ENCODE measurements around the gene PCSK5.
"Not testable (repeated sequence)": the region's sequence is repeated elsewhere in the genome, so short reads cannot be mapped to it uniquely, and the experiment has no call there.

The PCSK5 gene

GRCh38 chr9:76319466-76319865 lies 429.0 kb downstream of the PCSK5 start:
- not testable (repeated sequence) for H3K9ac ChIP-seq (ENCODE audit: low read length in 2 of 2); H3K27me3 ChIP-seq (ENCODE audit: control insufficient read depth in 1 of 2, insufficient read depth in 2 of 2, low read length in 2 of 2); H3K4me1 ChIP-seq (ENCODE audit: control insufficient read depth, insufficient read depth, low read length); H3K27ac ChIP-seq (ENCODE audit: low read length); H3K36me3 ChIP-seq (ENCODE audit: control insufficient read depth in 2 of 2, insufficient read depth in 2 of 2, low read length in 2 of 2); H3K9me3 ChIP-seq (ENCODE audit: control insufficient read depth in 2 of 2, low read length in 2 of 2); H3K4me3 ChIP-seq (ENCODE audit: low read length in 2 of 2)

GRCh38 chr9:76321195-76321828 lies 430.8 kb downstream of the PCSK5 start:
- H3K4me1 ChIP-seq (ENCODE audit: control insufficient read depth, insufficient read depth, low read length), result no peaks in the 10 kb centered on the region
- H3K4me3 ChIP-seq (ENCODE audit: low read length in 2 of 2), result no peak overlapping the region
- H3K9me3 ChIP-seq (ENCODE audit: control insufficient read depth in 2 of 2, low read length in 2 of 2), result no peaks in the 10 kb centered on the region
- no peaks in the 10 kb centered on the region for H3K36me3 ChIP-seq (ENCODE audit: control insufficient read depth in 2 of 2, insufficient read depth in 2 of 2, low read length in 2 of 2)
- no peak overlapping the region for H3K27ac ChIP-seq (ENCODE audit: low read length)
- no peak overlapping the region for H3K9ac ChIP-seq (ENCODE audit: low read length in 2 of 2)
- H3K27me3 ChIP-seq (ENCODE audit: control insufficient read depth in 1 of 2, insufficient read depth in 2 of 2, low read length in 2 of 2), result no peaks in the 10 kb centered on the region

GRCh38 chr9:76322810-76323209 lies 432.3 kb downstream of the PCSK5 start:
- no peaks in the 10 kb centered on the region for H3K4me1 ChIP-seq (ENCODE audit: control insufficient read depth, insufficient read depth, low read length)
- no peak overlapping the region for H3K9ac ChIP-seq (ENCODE audit: low read length in 2 of 2)
- H3K9me3 ChIP-seq (ENCODE audit: control insufficient read depth in 2 of 2, low read length in 2 of 2), result no peaks in the 10 kb centered on the region
- H3K27me3 ChIP-seq (ENCODE audit: control insufficient read depth in 1 of 2, insufficient read depth in 2 of 2, low read length in 2 of 2), result no peaks in the 10 kb centered on the region
- no peak overlapping the region for H3K4me3 ChIP-seq (ENCODE audit: low read length in 2 of 2)
- no peak overlapping the region for H3K27ac ChIP-seq (ENCODE audit: low read length)
- H3K36me3 ChIP-seq (ENCODE audit: control insufficient read depth in 2 of 2, insufficient read depth in 2 of 2, low read length in 2 of 2), result no peaks in the 10 kb centered on the region

- Histone ChIP-seq H3K9ac (ENCODE audit: low read length in 2 of 2) (no peak overlapping the region), H3K36me3 (ENCODE audit: control insufficient read depth in 2 of 2, insufficient read depth in 2 of 2, low read length in 2 of 2) (no peaks in the 10 kb centered on the region), H3K9me3 (ENCODE audit: control insufficient read depth in 2 of 2, low read length in 2 of 2) (no peaks in the 10 kb centered on the region), H3K27ac (ENCODE audit: low read length) (no peak overlapping the region), H3K4me1 (ENCODE audit: control insufficient read depth, insufficient read depth, low read length) (no peaks in the 10 kb centered on the region), H3K27me3 (ENCODE audit: control insufficient read depth in 1 of 2, insufficient read depth in 2 of 2, low read length in 2 of 2) (no peaks in the 10 kb centered on the region), H3K4me3 (ENCODE audit: low read length in 2 of 2) (no peak overlapping the region)
Measured at GRCh38 chr9:76323490-76323889, 433.0 kb downstream of the PCSK5 start.

GRCh38 chr9:76324030-76324429 lies 433.6 kb downstream of the PCSK5 start:
- H3K4me1 ChIP-seq (ENCODE audit: control insufficient read depth, insufficient read depth, low read length); H3K4me3 ChIP-seq (ENCODE audit: low read length in 2 of 2); H3K9me3 ChIP-seq (ENCODE audit: control insufficient read depth in 2 of 2, low read length in 2 of 2); H3K27ac ChIP-seq (ENCODE audit: low read length); H3K27me3 ChIP-seq (ENCODE audit: control insufficient read depth in 1 of 2, insufficient read depth in 2 of 2, low read length in 2 of 2); H3K9ac ChIP-seq (ENCODE audit: low read length in 2 of 2); H3K36me3 ChIP-seq (ENCODE audit: control insufficient read depth in 2 of 2, insufficient read depth in 2 of 2, low read length in 2 of 2): not testable (repeated sequence)

GRCh38 chr9:76330034-76330433 lies 439.6 kb downstream of the PCSK5 start:
- no peaks in the 10 kb centered on the region for H3K36me3 ChIP-seq (ENCODE audit: control insufficient read depth in 2 of 2, insufficient read depth in 2 of 2, low read length in 2 of 2)

GRCh38 chr9:76333388-76333787 lies 442.9 kb downstream of the PCSK5 start:
- Histone ChIP-seq H3K36me3 (ENCODE audit: control insufficient read depth in 2 of 2, insufficient read depth in 2 of 2, low read length in 2 of 2) (no peaks in the 10 kb centered on the region), H3K4me1 (ENCODE audit: control insufficient read depth, insufficient read depth, low read length) (no peaks in the 10 kb centered on the region), H3K9ac (ENCODE audit: low read length in 2 of 2) (no peak overlapping the region), H3K27me3 (ENCODE audit: control insufficient read depth in 1 of 2, insufficient read depth in 2 of 2, low read length in 2 of 2) (peaks cover 0 to 4% of the 10 kb centered on the region in 2 donors), H3K4me3 (ENCODE audit: low read length in 2 of 2) (no peak overlapping the region), H3K27ac (ENCODE audit: low read length) (no peak overlapping the region), H3K9me3 (ENCODE audit: control insufficient read depth in 2 of 2, low read length in 2 of 2) (peaks cover 0 to 2% of the 10 kb centered on the region in 2 donors)

More at GRCh38 chr9:76330034-76330433, 439.6 kb downstream of the PCSK5 start:
- Histone ChIP-seq H3K4me1 (ENCODE audit: control insufficient read depth, insufficient read depth, low read length) (no peaks in the 10 kb centered on the region), H3K9ac (ENCODE audit: low read length in 2 of 2) (no peak overlapping the region), H3K4me3 (ENCODE audit: low read length in 2 of 2) (no peak overlapping the region), H3K9me3 (ENCODE audit: control insufficient read depth in 2 of 2, low read length in 2 of 2) (peaks cover 0 to 2% of the 10 kb centered on the region in 2 donors), H3K27me3 (ENCODE audit: control insufficient read depth in 1 of 2, insufficient read depth in 2 of 2, low read length in 2 of 2) (peaks cover 0 to 4% of the 10 kb centered on the region in 2 donors), H3K27ac (ENCODE audit: low read length) (no peak overlapping the region)

- Histone ChIP-seq H3K9me3 (ENCODE audit: control insufficient read depth in 2 of 2, low read length in 2 of 2) (peaks cover 0 to 2% of the 10 kb centered on the region in 2 donors), H3K4me1 (ENCODE audit: control insufficient read depth, insufficient read depth, low read length) (no peaks in the 10 kb centered on the region), H3K36me3 (ENCODE audit: control insufficient read depth in 2 of 2, insufficient read depth in 2 of 2, low read length in 2 of 2) (no peaks in the 10 kb centered on the region), H3K27ac (ENCODE audit: low read length) (no peak overlapping the region), H3K4me3 (ENCODE audit: low read length in 2 of 2) (no peak overlapping the region), H3K27me3 (ENCODE audit: control insufficient read depth in 1 of 2, insufficient read depth in 2 of 2, low read length in 2 of 2) (peaks cover 0 to 4% of the 10 kb centered on the region in 2 donors), H3K9ac (ENCODE audit: low read length in 2 of 2) (no peak overlapping the region)
Measured at GRCh38 chr9:76333964-76334363, 443.5 kb downstream of the PCSK5 start.

GRCh38 chr9:76336027-76336426 lies 445.6 kb downstream of the PCSK5 start:
- Histone ChIP-seq H3K4me1 (ENCODE audit: control insufficient read depth, insufficient read depth, low read length) (no peaks in the 10 kb centered on the region), H3K9me3 (ENCODE audit: control insufficient read depth in 2 of 2, low read length in 2 of 2) (no peaks in the 10 kb centered on the region), H3K36me3 (ENCODE audit: control insufficient read depth in 2 of 2, insufficient read depth in 2 of 2, low read length in 2 of 2) (no peaks in the 10 kb centered on the region), H3K9ac (ENCODE audit: low read length in 2 of 2) (no peak overlapping the region), H3K4me3 (ENCODE audit: low read length in 2 of 2) (no peak overlapping the region), H3K27me3 (ENCODE audit: control insufficient read depth in 1 of 2, insufficient read depth in 2 of 2, low read length in 2 of 2) (peaks cover 0 to 4% of the 10 kb centered on the region in 2 donors), H3K27ac (ENCODE audit: low read length) (no peak overlapping the region)

- Histone ChIP-seq H3K27me3 (ENCODE audit: control insufficient read depth in 1 of 2, insufficient read depth in 2 of 2, low read length in 2 of 2) (no peaks in the 10 kb centered on the region), H3K9ac (ENCODE audit: low read length in 2 of 2) (no peak overlapping the region), H3K4me3 (ENCODE audit: low read length in 2 of 2) (no peak overlapping the region), H3K9me3 (ENCODE audit: control insufficient read depth in 2 of 2, low read length in 2 of 2) (no peaks in the 10 kb centered on the region), H3K36me3 (ENCODE audit: control insufficient read depth in 2 of 2, insufficient read depth in 2 of 2, low read length in 2 of 2) (no peaks in the 10 kb centered on the region), H3K27ac (ENCODE audit: low read length) (no peak overlapping the region), H3K4me1 (ENCODE audit: control insufficient read depth, insufficient read depth, low read length) (no peaks in the 10 kb centered on the region)
Measured at GRCh38 chr9:76338418-76338817, 447.9 kb downstream of the PCSK5 start.

GRCh38 chr9:76341616-76342015 lies 451.1 kb downstream of the PCSK5 start:
- Histone ChIP-seq H3K27me3 (ENCODE audit: control insufficient read depth in 1 of 2, insufficient read depth in 2 of 2, low read length in 2 of 2) (no peaks in the 10 kb centered on the region), H3K9ac (ENCODE audit: low read length in 2 of 2) (no peak overlapping the region), H3K9me3 (ENCODE audit: control insufficient read depth in 2 of 2, low read length in 2 of 2) (no peaks in the 10 kb centered on the region), H3K4me1 (ENCODE audit: control insufficient read depth, insufficient read depth, low read length) (no peaks in the 10 kb centered on the region), H3K27ac (ENCODE audit: low read length) (no peak overlapping the region), H3K36me3 (ENCODE audit: control insufficient read depth in 2 of 2, insufficient read depth in 2 of 2, low read length in 2 of 2) (no peaks in the 10 kb centered on the region), H3K4me3 (ENCODE audit: low read length in 2 of 2) (no peak overlapping the region)
